AG10803 (cell line): ENCODE results near the gene RSPH1.
"Not testable (repeated sequence)": the region's sequence is repeated elsewhere in the genome, so short reads cannot be mapped to it uniquely, and the experiment has no call there.

ENCODE experiments used
- DNase-seq: peaks from one replicate; pipeline ENCODE4 v3.0.0; 2010; ENCODE audit warnings: low read depth
- H3K4me3 ChIP-seq: 2 replicates; pipeline ENCODE4 v1.5.1; 2011; ENCODE audit warnings: mild to moderate bottlenecking, low read length, control low read depth
- TF ChIP-seq, protein P1 (sequence below): conservative IDR thresholded peaks from 2 replicates; pipeline ENCODE4 v1.5.1; 2011; ENCODE audit warnings: mild to moderate bottlenecking, low read length, control low read depth, inconsistent platforms

RSPH1 gene

DNA sequence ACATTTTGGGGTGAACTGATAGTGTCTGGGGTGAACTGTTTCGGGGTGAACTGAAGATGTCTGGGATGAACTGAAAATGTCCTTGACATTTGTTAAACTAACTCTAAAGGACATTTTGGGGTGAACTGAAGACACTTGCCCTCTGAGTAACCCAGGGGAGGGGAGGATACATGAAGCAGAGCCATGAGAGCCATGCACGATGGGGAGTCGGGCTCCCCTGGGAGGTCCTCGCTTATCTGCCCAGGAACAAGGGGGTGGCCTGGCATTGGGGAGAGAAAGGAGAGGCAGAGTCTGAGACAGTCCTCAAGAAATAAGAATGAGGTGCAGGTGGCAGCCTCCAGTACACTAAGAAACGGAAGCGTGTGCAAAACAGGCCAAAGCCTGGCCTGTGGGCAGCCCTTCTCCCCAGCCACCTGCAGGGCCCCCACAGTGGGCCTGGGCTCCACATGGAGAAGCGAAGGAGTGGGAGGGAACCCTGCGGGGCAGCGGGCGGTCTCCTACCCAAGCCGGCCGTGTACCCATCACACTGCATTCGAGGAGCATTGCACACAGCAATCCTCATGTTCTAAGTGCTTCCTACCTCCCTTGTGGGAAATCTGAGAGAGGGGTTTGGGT lies 24.2 kb downstream of the RSPH1 start:
- TF ChIP-seq, protein P1, sequence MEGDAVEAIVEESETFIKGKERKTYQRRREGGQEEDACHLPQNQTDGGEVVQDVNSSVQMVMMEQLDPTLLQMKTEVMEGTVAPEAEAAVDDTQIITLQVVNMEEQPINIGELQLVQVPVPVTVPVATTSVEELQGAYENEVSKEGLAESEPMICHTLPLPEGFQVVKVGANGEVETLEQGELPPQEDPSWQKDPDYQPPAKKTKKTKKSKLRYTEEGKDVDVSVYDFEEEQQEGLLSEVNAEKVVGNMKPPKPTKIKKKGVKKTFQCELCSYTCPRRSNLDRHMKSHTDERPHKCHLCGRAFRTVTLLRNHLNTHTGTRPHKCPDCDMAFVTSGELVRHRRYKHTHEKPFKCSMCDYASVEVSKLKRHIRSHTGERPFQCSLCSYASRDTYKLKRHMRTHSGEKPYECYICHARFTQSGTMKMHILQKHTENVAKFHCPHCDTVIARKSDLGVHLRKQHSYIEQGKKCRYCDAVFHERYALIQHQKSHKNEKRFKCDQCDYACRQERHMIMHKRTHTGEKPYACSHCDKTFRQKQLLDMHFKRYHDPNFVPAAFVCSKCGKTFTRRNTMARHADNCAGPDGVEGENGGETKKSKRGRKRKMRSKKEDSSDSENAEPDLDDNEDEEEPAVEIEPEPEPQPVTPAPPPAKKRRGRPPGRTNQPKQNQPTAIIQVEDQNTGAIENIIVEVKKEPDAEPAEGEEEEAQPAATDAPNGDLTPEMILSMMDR = no peak
- no peak for DNase-seq
- H3K4me3 ChIP-seq = no peak overlapping the region

DNA sequence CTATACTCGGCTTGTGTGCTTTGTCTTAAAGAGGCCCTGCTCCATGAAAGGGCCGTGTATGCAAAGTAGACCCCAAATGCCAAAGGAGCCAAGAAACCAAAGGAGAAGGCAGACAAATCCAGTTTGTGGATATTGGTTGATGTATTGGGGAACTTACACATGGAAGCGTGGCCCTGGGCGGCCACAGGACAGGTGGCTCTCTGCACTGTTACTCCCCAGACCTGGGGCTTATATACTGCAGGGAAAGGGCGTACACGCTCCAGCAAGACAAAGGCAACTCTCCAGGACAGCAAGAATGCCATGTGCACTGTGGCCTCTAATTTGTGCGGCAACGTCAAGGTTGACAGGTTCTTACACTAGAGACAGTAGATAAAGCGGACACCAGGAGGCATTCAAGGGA lies 24.8 kb downstream of the RSPH1 start:
- no peak overlapping the region for H3K4me3 ChIP-seq
- no peak for DNase-seq
- TF ChIP-seq, protein P1 = no peak

DNA sequence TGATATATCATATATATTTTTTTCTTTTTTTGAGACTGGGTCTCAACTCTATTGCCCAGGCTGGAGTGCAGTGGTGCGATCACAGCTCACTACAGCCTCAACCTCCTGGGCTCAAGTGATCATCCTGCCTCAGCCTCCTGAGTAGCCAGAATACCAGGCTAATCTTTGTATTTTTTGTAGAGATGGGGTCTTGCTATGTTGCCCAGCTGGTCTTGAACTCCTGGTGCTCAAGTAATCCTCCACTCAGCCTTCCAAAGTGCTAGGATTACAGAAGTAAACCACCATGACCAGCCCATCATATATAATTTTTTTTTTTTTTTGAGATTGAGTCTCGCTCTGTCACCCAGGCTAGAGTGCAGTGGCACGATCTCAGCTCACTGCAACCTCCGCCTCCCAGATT lies 26.3 kb downstream of the RSPH1 start:
- not testable (repeated sequence) for H3K4me3 ChIP-seq, DNase-seq

DNA sequence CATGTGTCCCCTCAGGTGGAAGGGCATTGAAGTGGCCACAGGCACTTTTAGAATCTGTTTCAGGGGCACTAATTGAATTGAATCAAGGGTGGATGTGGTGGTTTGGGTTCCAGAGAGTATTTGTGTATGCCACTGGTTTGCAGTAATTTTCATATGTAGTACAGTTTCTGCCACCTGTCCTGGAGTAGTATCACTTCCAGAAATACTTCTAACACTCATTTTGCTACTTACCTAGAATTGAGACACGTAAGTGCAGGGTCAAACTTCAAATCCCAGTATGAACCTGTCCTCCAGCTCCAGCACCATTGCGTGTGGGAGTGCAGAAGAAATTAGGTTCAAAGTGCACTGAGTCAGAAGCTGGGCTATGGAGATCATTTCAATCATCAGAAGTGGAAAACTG lies 26.8 kb downstream of the RSPH1 start:
- H3K4me3 ChIP-seq = no peak overlapping the region
- DNase-seq = no peak
- TF ChIP-seq, protein P1 = no peak

DNA sequence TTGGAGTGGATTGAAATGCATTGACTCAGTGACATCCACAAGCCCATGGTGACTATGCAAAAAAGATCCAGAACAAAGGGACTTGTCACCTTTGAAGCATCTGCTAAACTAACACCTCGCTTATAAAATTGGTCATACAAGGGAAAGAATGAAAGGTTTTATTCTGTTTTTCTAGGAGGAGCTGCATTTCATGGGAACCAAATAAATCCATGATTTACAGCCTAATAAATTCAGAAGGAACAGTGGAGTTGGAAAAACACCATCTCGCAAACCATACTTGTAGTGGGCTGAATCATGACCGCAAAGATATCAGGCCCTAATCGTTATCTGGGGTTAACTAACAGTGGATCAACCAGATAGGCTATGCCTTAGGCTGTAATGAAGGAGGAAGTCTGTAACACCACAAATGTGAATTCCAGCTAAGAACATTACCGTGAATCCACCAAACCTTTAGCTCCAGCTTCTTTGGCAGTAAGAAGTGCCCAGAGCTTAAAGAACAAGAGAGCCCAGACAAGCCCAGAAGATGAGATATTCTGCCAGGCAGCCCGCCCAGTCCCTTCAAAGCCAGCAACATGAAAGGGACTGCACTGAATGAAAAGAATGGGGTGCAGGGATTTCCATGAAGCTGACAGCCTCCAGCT lies 27.4 kb downstream of the RSPH1 start:
- TF ChIP-seq, protein P1 = no peak
- no peak for DNase-seq
- no peak overlapping the region for H3K4me3 ChIP-seq

- TF ChIP-seq, protein P1 = peak; percentile 35; the same call in 1 of the 2 replicates
- DNase-seq = peak; percentile 11
- H3K4me3 ChIP-seq = no peak overlapping the region
These were observed 28.7 kb downstream of the RSPH1 start for GRCh38 chr21:42467140-42467983.

GRCh38 chr21:42466700-42467099 lies 29.3 kb downstream of the RSPH1 start:
- TF ChIP-seq, protein P1 = no peak
- DNase-seq = no peak
- H3K4me3 ChIP-seq = no peak overlapping the region
